Measurements from ENCODE around the gene CDH5. TPM values are rescaled to one million over a fixed set of nuclear protein-coding genes. Genes with fewer than 3 reads are reported as not detected.
A peak's percentile ranks its signal among the peaks of the same experiment; 100 is the strongest.

CDH5 gene
- total and polyA plus RNA-seq, 8 donors: 77.2 to 179 (median 154) TPM

GRCh38 chr16:66359811-66360608 lies 6.5 kb upstream of the CDH5 start:
- no peaks in the 10 kb centered on the region for H3K36me3 ChIP-seq
- no peak for TF ChIP-seq CTCF (IDR thresholded peaks at IDR 0.05)
- H3K4me3 ChIP-seq: no peak overlapping the region
- ATAC-seq: peak; percentile 19
- peaks cover 0 to 28% of the 10 kb centered on the region in 2 donors for H3K27me3 ChIP-seq
- intact Hi-C loops (cut with DNase I): no loop called here
- H3K27ac ChIP-seq: peak overlapping the region; percentile 39 to 74
- H3K9me3 ChIP-seq: no peaks in the 10 kb centered on the region
- peaks cover 9 to 35% of the 10 kb centered on the region in 2 donors for H3K4me1 ChIP-seq
- peak in 1 of 4 donors; percentile 40 for DNase-seq

GRCh38 chr16:66360624-66361324 lies 5.7 kb upstream of the CDH5 start:
- Histone ChIP-seq H3K27me3 (peaks cover 0 to 28% of the 10 kb centered on the region in 2 donors), H3K4me1 (peaks cover 9 to 36% of the 10 kb centered on the region in 2 donors), H3K27ac (peak overlapping the region; percentile 13 to 74), H3K4me3 (no peak overlapping the region), H3K9me3 (no peaks in the 10 kb centered on the region), H3K36me3 (no peaks in the 10 kb centered on the region)
- DNase-seq (no peak), ATAC-seq (no peak)
- intact Hi-C loops (cut with DNase I): no loop called here
- no peak for TF ChIP-seq CTCF (IDR thresholded peaks at IDR 0.05)

- DNase-seq: no peak
- peaks cover 0 to 28% of the 10 kb centered on the region in 2 donors for H3K27me3 ChIP-seq
- no peak for ATAC-seq
- H3K36me3 ChIP-seq: no peaks in the 10 kb centered on the region
- H3K4me1 ChIP-seq: peaks cover 9 to 44% of the 10 kb centered on the region in 2 donors
- no peak overlapping the region for H3K4me3 ChIP-seq
- no peak for TF ChIP-seq CTCF (IDR thresholded peaks at IDR 0.05)
- intact Hi-C loops (cut with DNase I): no loop called here
- H3K27ac ChIP-seq: peak overlapping the region in 1 of 2 donors; percentile 74
- no peaks in the 10 kb centered on the region for H3K9me3 ChIP-seq
Observed at GRCh38 chr16:66361604-66362135, 4.8 kb upstream of the CDH5 start.

- Histone ChIP-seq H3K9me3 (no peaks in the 10 kb centered on the region), H3K4me1 (peaks cover 9 to 45% of the 10 kb centered on the region in 2 donors), H3K27ac (peak overlapping the region in 1 of 2 donors; percentile 78), H3K36me3 (no peaks in the 10 kb centered on the region), H3K27me3 (peaks cover 0 to 28% of the 10 kb centered on the region in 2 donors), H3K4me3 (no peak overlapping the region)
- DNase-seq (no peak), ATAC-seq (no peak)
- intact Hi-C loops (cut with DNase I): no loop called here
- no peak for TF ChIP-seq CTCF (IDR thresholded peaks at IDR 0.05)
Observed at GRCh38 chr16:66363211-66363777, 3.2 kb upstream of the CDH5 start.
